ENCODE results near the gene SIPA1L3. TPM values are rescaled to one million over a fixed set of nuclear protein-coding genes. Genes with fewer than 3 reads are reported as not detected.

The SIPA1L3 gene
- total and polyA plus RNA-seq, 10 of the 15 experiments (the other 5 are each of a cell fraction or from before 2014, with no cell fraction given): 0.24 to 66.2 (median 19.1) TPM

DNA sequence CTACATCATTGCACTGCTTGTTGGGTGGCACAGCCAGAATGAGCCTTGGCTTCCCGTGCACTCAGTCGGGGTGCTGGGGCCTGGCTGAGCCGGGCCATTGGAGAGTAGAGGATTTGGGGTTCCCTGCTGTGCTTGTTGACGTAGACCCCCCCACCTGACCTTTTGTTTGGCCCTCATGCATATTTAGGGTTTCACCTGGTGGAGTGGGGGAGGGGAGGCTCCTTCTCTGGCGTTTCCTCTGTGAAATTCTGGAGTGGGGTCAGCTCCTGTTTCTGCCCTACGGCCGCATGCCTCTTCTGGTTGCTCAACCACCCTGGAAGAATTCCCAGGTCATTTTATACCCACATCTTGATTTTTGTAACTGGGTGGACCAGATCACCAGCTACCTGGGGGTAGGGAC is 82.8 kb downstream of the SIPA1L3 start:
- no peaks in the 10 kb centered on the region for H3K9me3 ChIP-seq (replicated peaks; ENCODE audit: control insufficient read depth, insufficient read depth, low read length)
- CTCF ChIA-PET: interaction anchor here (0.7 to 12.6 kb wide), 6 partner anchors 11 to 105 kb away, joined by 3 to 183 read pairs (median 3); partner anchors contain the start of genes SIPA1L3 and WDR87
- intact Hi-C loops (cut with micrococcal nuclease; ENCODE audit: unreplicated experiment): no loop called here
- H3K79me2 ChIP-seq (ENCODE audit: control insufficient read depth, insufficient read depth, low read length): peaks cover 64% of the 10 kb centered on the region
- no peak overlapping the region for H2AFZ ChIP-seq (ENCODE audit: control insufficient read depth, low read depth, low read length)
- in situ Hi-C loops (cut with MboI): no loop called here
- RAD21 ChIA-PET (ENCODE audit: unreplicated experiment): interaction anchor here (0.7 to 5.8 kb wide), 6 partner anchors 11 to 84 kb away, joined by 3 to 98 read pairs (median 4); partner anchors contain the start of genes SIPA1L3 and WDR87
- 98% methylated on average over 7 of the region's 7 CpGs for WGBS (ENCODE audit: insufficient coverage, insufficient replicate concordance, low lambda C conversion rate, missing lambda C conversion rate)
- BruUV-seq (replicated peaks): no TSS peak
- DNase-seq (ENCODE audit: low read depth, low spot score): no peak
- no peak for ATAC-seq
- H3K9ac ChIP-seq (ENCODE audit: control insufficient read depth, insufficient read depth, low read length): no peak overlapping the region
- no peak for FAIRE-seq
- H3K4me2 ChIP-seq (ENCODE audit: control insufficient read depth, insufficient read depth): no peak overlapping the region
- no peak for TF ChIP-seq CHD2 (IDR thresholded peaks at IDR 0.05; ENCODE audit: borderline replicate concordance, low read depth, low read length)
- TF ChIP-seq SUZ12 (IDR thresholded peaks at IDR 0.05; ENCODE audit: unreplicated experiment): no peak
- no peak for TF ChIP-seq RBBP5 (conservative IDR thresholded peaks at IDR 0.05)
- no peaks in the 10 kb centered on the region; the same call in 1 of the 2 replicates for H4K20me1 ChIP-seq (ENCODE audit: control insufficient read depth, insufficient read depth)
- H3K4me3 ChIP-seq: no peak overlapping the region
- POLR2A ChIA-PET: interaction anchor here (0.7 to 1.9 kb wide), 4 partner anchors 14 to 502 kb away, joined by 4 to 5 read pairs (median 4); no protein-coding TSS in a partner anchor
- SMC1A ChIA-PET (ENCODE audit: uncharacterized antibody, unreplicated experiment): interaction anchor here (0.6 to 1.7 kb wide), 5 partner anchors 14 to 216 kb away, joined by 3 to 19 read pairs (median 3); no protein-coding TSS in a partner anchor
- H3K4me1 ChIP-seq (ENCODE audit: control insufficient read depth, insufficient read depth, low read length): peaks cover 34% of the 10 kb centered on the region
- H3K27ac ChIP-seq (ENCODE audit: control insufficient read depth, insufficient read depth): no peak overlapping the region
- H3K27me3 ChIP-seq (replicated peaks in 1 of 2; ENCODE audit: control insufficient read depth in 2 of 2, insufficient read depth in 2 of 2, low read length in 1 of 2): no peaks in the 10 kb centered on the region
- H3K36me3 ChIP-seq (ENCODE audit: control insufficient read depth in 2 of 2, insufficient read depth in 2 of 2, low read length in 1 of 2): peaks cover 6 to 9% of the 10 kb centered on the region in 2 experiments

DNA sequence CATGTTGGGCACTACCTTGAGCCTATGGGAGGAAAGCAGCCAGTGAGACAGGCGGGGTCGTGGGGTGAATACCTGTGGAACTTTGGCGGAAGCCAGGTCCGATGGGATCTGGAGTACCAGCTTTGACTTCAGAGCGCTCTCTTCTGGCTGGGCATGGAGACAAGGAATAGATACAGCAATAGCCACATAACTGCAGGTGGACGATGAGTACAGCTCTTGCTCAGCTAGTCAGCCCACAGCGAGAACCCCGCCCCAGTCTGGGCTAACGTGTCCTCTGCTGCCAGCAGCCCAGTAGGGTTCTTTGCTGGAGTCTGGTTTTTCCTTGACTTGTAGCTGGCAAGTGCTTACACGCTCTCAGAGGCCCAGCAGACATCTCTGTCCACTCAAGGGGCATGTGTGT is 83.4 kb downstream of the SIPA1L3 start:
- WGBS (ENCODE audit: insufficient coverage, insufficient replicate concordance, low lambda C conversion rate, missing lambda C conversion rate): 92% methylated on average over 10 of the region's 10 CpGs
- peaks cover 61% of the 10 kb centered on the region for H3K79me2 ChIP-seq (ENCODE audit: control insufficient read depth, insufficient read depth, low read length)

More for the DNA sequence above, 83.4 kb downstream of the SIPA1L3 start:
- H3K4me3 ChIP-seq: no peak overlapping the region
- POLR2A ChIA-PET: interaction anchor here (1.9 kb wide), 1 partner anchor 13 kb away, joined by 5 read pairs; no protein-coding TSS in a partner anchor
- H3K4me1 ChIP-seq (ENCODE audit: control insufficient read depth, insufficient read depth, low read length): peaks cover 34% of the 10 kb centered on the region
- CTCF ChIA-PET: interaction anchor here (0.7 to 12.6 kb wide), 3 partner anchors 11 to 83 kb away, joined by 3 to 183 read pairs (median 15); partner anchors contain the start of genes SIPA1L3 and WDR87
- no peak overlapping the region for H3K4me2 ChIP-seq (ENCODE audit: control insufficient read depth, insufficient read depth)
- peaks cover 8 to 9% of the 10 kb centered on the region in 2 experiments for H3K36me3 ChIP-seq (ENCODE audit: control insufficient read depth in 2 of 2, insufficient read depth in 2 of 2, low read length in 1 of 2)
- intact Hi-C loops (cut with micrococcal nuclease; ENCODE audit: unreplicated experiment): no loop called here
- H4K20me1 ChIP-seq (ENCODE audit: control insufficient read depth, insufficient read depth): no peaks in the 10 kb centered on the region; the same call in 1 of the 2 replicates
- no peak for ATAC-seq
- no peaks in the 10 kb centered on the region for H3K9me3 ChIP-seq (replicated peaks; ENCODE audit: control insufficient read depth, insufficient read depth, low read length)
- SMC1A ChIA-PET (ENCODE audit: uncharacterized antibody, unreplicated experiment): interaction anchor here (0.6 to 0.9 kb wide), 2 partner anchors 14 to 216 kb away, joined by 3 read pairs; no protein-coding TSS in a partner anchor
- FAIRE-seq: no peak
- no peak overlapping the region for H3K9ac ChIP-seq (ENCODE audit: control insufficient read depth, insufficient read depth, low read length)
- TF ChIP-seq ESRRA (IDR thresholded peaks at IDR 0.05; ENCODE audit: low read length): no peak
- TF ChIP-seq, protein P1, sequence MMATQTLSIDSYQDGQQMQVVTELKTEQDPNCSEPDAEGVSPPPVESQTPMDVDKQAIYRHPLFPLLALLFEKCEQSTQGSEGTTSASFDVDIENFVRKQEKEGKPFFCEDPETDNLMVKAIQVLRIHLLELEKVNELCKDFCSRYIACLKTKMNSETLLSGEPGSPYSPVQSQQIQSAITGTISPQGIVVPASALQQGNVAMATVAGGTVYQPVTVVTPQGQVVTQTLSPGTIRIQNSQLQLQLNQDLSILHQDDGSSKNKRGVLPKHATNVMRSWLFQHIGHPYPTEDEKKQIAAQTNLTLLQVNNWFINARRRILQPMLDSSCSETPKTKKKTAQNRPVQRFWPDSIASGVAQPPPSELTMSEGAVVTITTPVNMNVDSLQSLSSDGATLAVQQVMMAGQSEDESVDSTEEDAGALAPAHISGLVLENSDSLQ (IDR thresholded peaks at IDR 0.05): no peak
- TF ChIP-seq MEF2B (IDR thresholded peaks at IDR 0.05; ENCODE audit: partially characterized antibody, poor library complexity, severe bottlenecking): no peak
- no peak for TF ChIP-seq RELA (IDR thresholded peaks at IDR 0.05; ENCODE audit: borderline replicate concordance, partially characterized antibody)
- TF ChIP-seq, protein P2, sequence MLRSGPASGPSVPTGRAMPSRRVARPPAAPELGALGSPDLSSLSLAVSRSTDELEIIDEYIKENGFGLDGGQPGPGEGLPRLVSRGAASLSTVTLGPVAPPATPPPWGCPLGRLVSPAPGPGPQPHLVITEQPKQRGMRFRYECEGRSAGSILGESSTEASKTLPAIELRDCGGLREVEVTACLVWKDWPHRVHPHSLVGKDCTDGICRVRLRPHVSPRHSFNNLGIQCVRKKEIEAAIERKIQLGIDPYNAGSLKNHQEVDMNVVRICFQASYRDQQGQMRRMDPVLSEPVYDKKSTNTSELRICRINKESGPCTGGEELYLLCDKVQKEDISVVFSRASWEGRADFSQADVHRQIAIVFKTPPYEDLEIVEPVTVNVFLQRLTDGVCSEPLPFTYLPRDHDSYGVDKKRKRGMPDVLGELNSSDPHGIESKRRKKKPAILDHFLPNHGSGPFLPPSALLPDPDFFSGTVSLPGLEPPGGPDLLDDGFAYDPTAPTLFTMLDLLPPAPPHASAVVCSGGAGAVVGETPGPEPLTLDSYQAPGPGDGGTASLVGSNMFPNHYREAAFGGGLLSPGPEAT (IDR thresholded peaks at IDR 0.05; ENCODE audit: low read depth): no peak
- no peak for TF ChIP-seq CHD2 (IDR thresholded peaks at IDR 0.05; ENCODE audit: borderline replicate concordance, low read depth, low read length)
- TF ChIP-seq STAT3 (IDR thresholded peaks at IDR 0.05; ENCODE audit: low read depth, low read length): no peak
- TF ChIP-seq TCF12 (IDR thresholded peaks at IDR 0.05; ENCODE audit: low read depth, low read length): no peak
- TF ChIP-seq SUZ12 (IDR thresholded peaks at IDR 0.05; ENCODE audit: unreplicated experiment): no peak
- no peak for TF ChIP-seq MTA3 (IDR thresholded peaks at IDR 0.05; ENCODE audit: borderline replicate concordance, low read length)
- no peak for TF ChIP-seq TCF7 (IDR thresholded peaks at IDR 0.05; ENCODE audit: borderline replicate concordance)
- H2AFZ ChIP-seq (ENCODE audit: control insufficient read depth, low read depth, low read length): no peak overlapping the region
- H3K27me3 ChIP-seq (replicated peaks in 1 of 2; ENCODE audit: control insufficient read depth in 2 of 2, insufficient read depth in 2 of 2, low read length in 1 of 2): no peaks in the 10 kb centered on the region
- no peak for DNase-seq (ENCODE audit: low read depth, low spot score)
- BruUV-seq (replicated peaks): no TSS peak
- RAD21 ChIA-PET (ENCODE audit: unreplicated experiment): interaction anchor here (5.2 to 5.8 kb wide), 2 partner anchors 14 to 85 kb away, joined by 59 to 98 read pairs; partner anchors contain the start of genes SIPA1L3 and WDR87
- in situ Hi-C loops (cut with MboI): no loop called here
- no peak overlapping the region for H3K27ac ChIP-seq (ENCODE audit: control insufficient read depth, insufficient read depth)

Data from GM12878 (cell line).